ENCODE measurements around the gene RHBDD1.

DNA sequence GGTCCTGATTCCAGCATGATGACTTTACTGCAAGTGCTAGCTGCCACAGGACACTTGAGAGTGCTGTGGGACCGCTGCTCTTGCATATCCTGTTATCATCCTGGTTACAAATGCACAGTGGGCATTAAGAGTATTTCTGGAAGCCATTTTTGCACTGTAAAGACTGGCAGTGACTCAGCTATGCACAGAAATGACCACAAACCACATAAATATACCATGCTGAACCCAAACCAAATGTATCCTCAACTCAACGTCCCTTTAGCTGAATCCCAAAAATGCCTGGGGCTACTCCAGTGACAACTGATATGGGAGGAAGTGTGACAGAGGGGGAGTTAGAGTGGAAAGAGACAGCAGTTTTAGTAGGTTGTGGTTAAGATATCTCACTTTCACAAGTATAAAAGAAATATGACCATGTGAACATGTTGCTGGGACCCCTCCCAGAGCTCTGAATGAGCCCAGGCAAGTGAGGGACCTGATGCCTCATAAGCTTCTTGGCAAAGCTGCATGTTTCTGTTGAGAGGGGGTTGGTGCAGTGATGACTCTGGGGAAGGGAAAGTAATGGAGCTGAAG is 37.3 kb downstream of the RHBDD1 start:
- no peak for TF ChIP-seq CTCF (IDR thresholded peaks at IDR 0.05)
- TF ChIP-seq POLR2A (IDR thresholded peaks at IDR 0.05) = no peak

All from heart left ventricle (tissue), 13 donors.